ENCODE results near the gene TGM3.

The TGM3 gene

GRCh38 chr20:2295286-2295685 is 515 bp upstream of the TGM3 start:
- Histone ChIP-seq H2AFZ (ENCODE audit: low read length) (no peak overlapping the region), H3K4me3 (ENCODE audit: low read depth, low read length, poor library complexity, severe bottlenecking) (no peak overlapping the region), H3K4me1 (ENCODE audit: insufficient read depth, low read length, severe bottlenecking) (no peaks in the 10 kb centered on the region), H3F3A (ENCODE audit: insufficient read depth, low read length) (no peaks in the 10 kb centered on the region), H3K4me2 (ENCODE audit: low read length) (no peak overlapping the region), H3K9me2 (ENCODE audit: low read depth, low read length) (no peaks in the 10 kb centered on the region), H4K20me1 (ENCODE audit: insufficient read depth, low read length) (no peaks in the 10 kb centered on the region), H3K79me2 (ENCODE audit: insufficient read depth, low read length) (no peaks in the 10 kb centered on the region), H3K9me3 (ENCODE audit: low read length) (no peaks in the 10 kb centered on the region), H3K9ac (ENCODE audit: low read length) (no peak overlapping the region), H3K27me3 (ENCODE audit: insufficient read depth, low read length) (no peaks in the 10 kb centered on the region; the same call in none of the 2 replicates), H3K27ac (ENCODE audit: low read depth, low read length, poor library complexity, severe bottlenecking) (no peak overlapping the region), H3K36me3 (ENCODE audit: insufficient read depth, low read length) (no peaks in the 10 kb centered on the region)
- TF ChIP-seq EZH2 (IDR thresholded peaks at IDR 0.05; ENCODE audit: borderline replicate concordance, low read length) (no peak), CTCF (IDR thresholded peaks at IDR 0.05; ENCODE audit: low read length) (no peak)

- no peak overlapping the region for H3K9ac ChIP-seq (ENCODE audit: low read length)
- no peak overlapping the region for H2AFZ ChIP-seq (ENCODE audit: low read length)
- H3K4me1 ChIP-seq (ENCODE audit: insufficient read depth, low read length, severe bottlenecking), result peaks cover 14% of the 10 kb centered on the region
- TF ChIP-seq EZH2 (IDR thresholded peaks at IDR 0.05; ENCODE audit: borderline replicate concordance, low read length), result no peak
- TF ChIP-seq CTCF (IDR thresholded peaks at IDR 0.05; ENCODE audit: low read length), result no peak
- H3F3A ChIP-seq (ENCODE audit: insufficient read depth, low read length), result no peaks in the 10 kb centered on the region
- H3K9me2 ChIP-seq (ENCODE audit: low read depth, low read length), result no peaks in the 10 kb centered on the region
- H3K27ac ChIP-seq (ENCODE audit: low read depth, low read length, poor library complexity, severe bottlenecking), result no peak overlapping the region
- no peaks in the 10 kb centered on the region; the same call in none of the 2 replicates for H3K27me3 ChIP-seq (ENCODE audit: insufficient read depth, low read length)
- no peaks in the 10 kb centered on the region for H3K79me2 ChIP-seq (ENCODE audit: insufficient read depth, low read length)
- no peaks in the 10 kb centered on the region for H3K9me3 ChIP-seq (ENCODE audit: low read length)
- H4K20me1 ChIP-seq (ENCODE audit: insufficient read depth, low read length), result no peaks in the 10 kb centered on the region
- H3K4me3 ChIP-seq (ENCODE audit: low read depth, low read length, poor library complexity, severe bottlenecking), result no peak overlapping the region
- H3K36me3 ChIP-seq (ENCODE audit: insufficient read depth, low read length), result no peaks in the 10 kb centered on the region
- no peak overlapping the region for H3K4me2 ChIP-seq (ENCODE audit: low read length)
Measured at GRCh38 chr20:2296524-2297356, 939 bp downstream of the TGM3 start.

DNA sequence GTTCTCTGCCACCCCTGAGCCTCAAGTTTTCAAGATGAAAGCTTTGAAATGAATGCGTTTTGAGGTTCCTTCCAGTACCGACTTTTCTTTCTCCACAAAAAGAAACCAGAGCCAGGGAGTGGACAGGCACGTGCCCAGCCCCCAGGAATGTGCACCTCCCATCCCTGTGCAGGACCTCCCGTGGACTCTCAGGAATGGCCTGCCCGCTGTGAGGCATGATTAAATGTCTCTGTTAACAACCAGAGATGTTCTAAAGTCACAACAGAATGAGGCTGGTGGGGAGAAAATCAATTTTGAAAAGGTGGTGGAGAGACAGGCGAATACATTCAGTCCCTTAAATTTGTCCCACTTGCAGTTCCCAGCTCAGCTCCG is 1.5 kb downstream of the TGM3 start:
- H2AFZ ChIP-seq (ENCODE audit: low read length), result no peak overlapping the region
- no peaks in the 10 kb centered on the region for H3F3A ChIP-seq (ENCODE audit: insufficient read depth, low read length)
- no peak overlapping the region for H3K27ac ChIP-seq (ENCODE audit: low read depth, low read length, poor library complexity, severe bottlenecking)
- H3K79me2 ChIP-seq (ENCODE audit: insufficient read depth, low read length), result no peaks in the 10 kb centered on the region
- H3K36me3 ChIP-seq (ENCODE audit: insufficient read depth, low read length), result no peaks in the 10 kb centered on the region
- no peaks in the 10 kb centered on the region for H3K9me3 ChIP-seq (ENCODE audit: low read length)
- TF ChIP-seq EZH2 (IDR thresholded peaks at IDR 0.05; ENCODE audit: borderline replicate concordance, low read length) (no peak), CTCF (IDR thresholded peaks at IDR 0.05; ENCODE audit: low read length) (no peak)
- no peaks in the 10 kb centered on the region; the same call in none of the 2 replicates for H3K27me3 ChIP-seq (ENCODE audit: insufficient read depth, low read length)
- H3K4me3 ChIP-seq (ENCODE audit: low read depth, low read length, poor library complexity, severe bottlenecking), result no peak overlapping the region
- H3K9ac ChIP-seq (ENCODE audit: low read length), result no peak overlapping the region
- no peaks in the 10 kb centered on the region for H3K9me2 ChIP-seq (ENCODE audit: low read depth, low read length)
- H3K4me2 ChIP-seq (ENCODE audit: low read length), result no peak overlapping the region
- peaks cover 20% of the 10 kb centered on the region for H3K4me1 ChIP-seq (ENCODE audit: insufficient read depth, low read length, severe bottlenecking)
- no peaks in the 10 kb centered on the region for H4K20me1 ChIP-seq (ENCODE audit: insufficient read depth, low read length)
